ENCODE measurements around the gene OLAH. TPM values are rescaled to one million over a fixed set of nuclear protein-coding genes. Genes with fewer than 3 reads are reported as not detected.

The OLAH gene
- total RNA-seq, 1 experiment from 2014 or later: not detected

DNA sequence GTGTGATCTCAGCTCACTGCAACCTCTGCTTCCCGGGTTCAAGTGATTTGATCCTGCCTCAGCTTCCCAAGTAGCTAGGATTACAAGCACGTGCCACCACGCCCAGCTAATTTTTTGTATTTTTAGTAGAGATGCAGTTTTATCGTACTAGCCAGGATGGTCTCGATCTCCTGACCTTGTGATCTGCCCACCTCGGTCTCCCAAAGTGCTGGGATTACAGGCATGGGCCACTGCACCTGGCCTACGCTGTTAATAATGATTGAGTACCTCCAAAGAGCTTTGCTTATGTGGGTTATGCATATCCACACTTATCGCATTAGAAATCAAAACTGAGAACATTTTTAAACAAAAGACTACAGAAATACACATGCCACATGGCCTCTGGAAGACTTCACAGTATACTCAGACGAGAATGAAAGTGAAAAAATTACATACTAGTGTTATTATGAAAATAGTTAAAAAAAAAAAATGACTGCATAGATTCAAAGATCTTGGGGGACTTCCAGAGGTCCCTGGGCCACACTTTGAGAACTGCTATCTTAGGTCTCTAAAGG lies 78.8 kb downstream of the OLAH start:
- DNase-seq (ENCODE audit: low read depth): no peak

Other genes with a start within 250 kb of the OLAH start
- 0.10 and 0.77 TPM in 2 replicates for gene CDNF, start 205.9 kb upstream of the OLAH start, total RNA-seq (2014; rRNA removed; shearing (Covaris generic))
- 32.3 and 33.0 TPM in 2 replicates for gene HSPA14, start 205.6 kb upstream of the OLAH start, total RNA-seq (2014; rRNA removed; shearing (Covaris generic))
- gene MSANTD7, start 205.6 kb upstream of the OLAH start, total RNA-seq (2014; rRNA removed; shearing (Covaris generic)): 25.9 and 26.1 TPM in 2 replicates
- 26.4 and 36.1 TPM in 2 replicates for gene SUV39H2, start 165.1 kb upstream of the OLAH start, total RNA-seq (2014; rRNA removed; shearing (Covaris generic))
- gene DCLRE1C, start 89.8 kb upstream of the OLAH start, total RNA-seq (2014; rRNA removed; shearing (Covaris generic)): 4.6 and 10.4 TPM in 2 replicates
- gene MEIG1, start 84.6 kb upstream of the OLAH start, total RNA-seq (2014; rRNA removed; shearing (Covaris generic)): not detected in 2 replicates
- gene ACBD7, start 44.8 kb downstream of the OLAH start, total RNA-seq (2014; rRNA removed; shearing (Covaris generic)): 0.27 and 0.39 TPM in 2 replicates
- gene RPP38, start 53.4 kb downstream of the OLAH start, total RNA-seq (2014; rRNA removed; shearing (Covaris generic)): 14.0 and 20.4 TPM in 2 replicates
- gene NMT2, start 124.8 kb downstream of the OLAH start, total RNA-seq (2014; rRNA removed; shearing (Covaris generic)): 38.1 and 44.0 TPM in 2 replicates